ENCODE results near the gene SYNPO2.

GRCh38 chr4:118850488-118851173, 38.0 kb upstream of the SYNPO2 start:
- TF ChIP-seq GATA3 (IDR thresholded peaks at IDR 0.05; ENCODE audit: low read depth, low read length) (no peak), GATA2 (IDR thresholded peaks at IDR 0.05; ENCODE audit: low read depth, low read length) (no peak)

All from SH-SY5Y (cell line).